ENCODE measurements around the gene KRT5.

DNA sequence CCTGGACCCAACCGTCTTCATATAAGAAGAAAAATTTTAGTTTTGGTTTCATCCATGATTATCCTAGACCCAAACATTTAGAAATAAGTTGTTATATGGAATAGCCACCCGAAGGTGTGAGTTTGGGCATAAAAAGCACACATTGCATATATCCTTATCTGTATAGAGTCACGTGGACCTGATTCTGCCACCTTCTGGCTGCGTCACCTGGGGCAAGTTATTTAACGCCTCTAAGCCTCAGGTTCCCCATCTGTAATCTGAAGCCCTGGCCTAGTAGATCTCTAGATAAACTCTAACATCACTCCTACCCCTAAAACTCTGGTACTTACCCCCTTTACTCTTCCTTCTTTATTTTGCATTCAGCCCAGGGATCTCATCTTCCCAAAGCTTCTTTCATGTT, 14.3 kb upstream of the KRT5 start:
- TF ChIP-seq, protein P1, sequence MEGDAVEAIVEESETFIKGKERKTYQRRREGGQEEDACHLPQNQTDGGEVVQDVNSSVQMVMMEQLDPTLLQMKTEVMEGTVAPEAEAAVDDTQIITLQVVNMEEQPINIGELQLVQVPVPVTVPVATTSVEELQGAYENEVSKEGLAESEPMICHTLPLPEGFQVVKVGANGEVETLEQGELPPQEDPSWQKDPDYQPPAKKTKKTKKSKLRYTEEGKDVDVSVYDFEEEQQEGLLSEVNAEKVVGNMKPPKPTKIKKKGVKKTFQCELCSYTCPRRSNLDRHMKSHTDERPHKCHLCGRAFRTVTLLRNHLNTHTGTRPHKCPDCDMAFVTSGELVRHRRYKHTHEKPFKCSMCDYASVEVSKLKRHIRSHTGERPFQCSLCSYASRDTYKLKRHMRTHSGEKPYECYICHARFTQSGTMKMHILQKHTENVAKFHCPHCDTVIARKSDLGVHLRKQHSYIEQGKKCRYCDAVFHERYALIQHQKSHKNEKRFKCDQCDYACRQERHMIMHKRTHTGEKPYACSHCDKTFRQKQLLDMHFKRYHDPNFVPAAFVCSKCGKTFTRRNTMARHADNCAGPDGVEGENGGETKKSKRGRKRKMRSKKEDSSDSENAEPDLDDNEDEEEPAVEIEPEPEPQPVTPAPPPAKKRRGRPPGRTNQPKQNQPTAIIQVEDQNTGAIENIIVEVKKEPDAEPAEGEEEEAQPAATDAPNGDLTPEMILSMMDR (IDR thresholded peaks at IDR 0.05) = peak in 1 of 7 experiments; percentile 26
- no peak for TF ChIP-seq POLR2A (IDR thresholded peaks at IDR 0.05)

Measured in body of pancreas (tissue), 4 donors.